Measurements from ENCODE around the gene TOR1AIP1.

GRCh38 chr1:179865377-179865776 is 16.7 kb upstream of the TOR1AIP1 start:
- TF ChIP-seq ZNF274 (IDR thresholded peaks at IDR 0.05; ENCODE audit: low read depth, low read length) (no peak), YY1 (IDR thresholded peaks at IDR 0.05; ENCODE audit: insufficient read depth, insufficient read length) (no peak), SUZ12 (IDR thresholded peaks at IDR 0.05; ENCODE audit: extremely low read depth, insufficient read depth, insufficient read length) (no peak)

Measured in NT2/D1 (cell line).